DOHH2 (cell line): ENCODE data around the gene PAX2.

ENCODE experiments used
- H3F3A ChIP-seq: fragments of 200-600 bp; sonication (generic), shearing (Covaris generic); 2 replicates; pipeline ENCODE4 v1.6.0; 2016; ENCODE audit warnings: antibody characterized with exemption, mild to moderate bottlenecking; ENCODE audit not compliant: control insufficient read depth, insufficient read depth
- H3K27ac ChIP-seq: fragments of 200-600 bp; sonication (generic); 2 replicates; pipeline ENCODE4 v1.5.1; 2014; ENCODE audit warnings: low read depth, mild to moderate bottlenecking, low read length, moderate library complexity
- H3K27me3 ChIP-seq: fragments of 200-600 bp; sonication (generic); 2 replicates; pipeline ENCODE4 v1.6.1; 2014; ENCODE audit warnings: mild to moderate bottlenecking, low read length, mixed read lengths; ENCODE audit not compliant: control insufficient read depth
- H3K36me3 ChIP-seq: fragments of 200-600 bp; sonication (generic); 2 replicates; pipeline ENCODE4 v1.6.1; 2014; ENCODE audit warnings: mild to moderate bottlenecking, low read length, moderate library complexity, mixed read lengths; ENCODE audit not compliant: control insufficient read depth
- H3K4me1 ChIP-seq: fragments of 200-600 bp; sonication (generic); 2 replicates; pipeline ENCODE4 v1.6.1; 2014; ENCODE audit warnings: mild to moderate bottlenecking, low read length, mixed read lengths; ENCODE audit not compliant: control insufficient read depth
- H3K4me2 ChIP-seq: fragments of 200-600 bp; sonication (generic); 2 replicates; pipeline ENCODE4 v1.6.0; 2014; ENCODE audit warnings: mild to moderate bottlenecking, low read length, moderate library complexity
- H3K4me3 ChIP-seq: fragments of 200-600 bp; sonication (generic); 2 replicates; pipeline ENCODE4 v1.5.1; 2014; ENCODE audit warnings: mild to moderate bottlenecking, low read length, mixed read lengths
- H3K79me2 ChIP-seq: fragments of 200-600 bp; sonication (generic); 2 replicates; pipeline ENCODE4 v1.6.1; 2014; ENCODE audit warnings: mild to moderate bottlenecking, low read length, mixed read lengths; ENCODE audit not compliant: control insufficient read depth
- H3K9me2 ChIP-seq: fragments of 200-600 bp; sonication (generic); replicated peaks from 2 replicates; pipeline ENCODE4 v1.6.1; 2014; ENCODE audit warnings: mild to moderate bottlenecking, low read length, mixed read lengths; ENCODE audit not compliant: control insufficient read depth
- H3K9me3 ChIP-seq: fragments of 200-600 bp; sonication (generic); 2 replicates; pipeline ENCODE4 v1.6.1; 2014; ENCODE audit warnings: antibody characterized with exemption, low read length, mixed read lengths; ENCODE audit not compliant: control insufficient read depth, insufficient read depth
- H4K20me1 ChIP-seq: fragments of 200-600 bp; sonication (generic); 2 replicates; pipeline ENCODE4 v1.6.0; 2014; ENCODE audit warnings: low read depth, mild to moderate bottlenecking, antibody characterized with exemption, low read length, moderate library complexity; ENCODE audit not compliant: control insufficient read depth, insufficient read depth
- EZH2phosphoT487 ChIP-seq: fragments of 200-600 bp; sonication (generic); IDR thresholded peaks from 2 replicates; pipeline ENCODE4 v1.6.1; 2017; ENCODE audit warnings: borderline replicate concordance, mild to moderate bottlenecking, antibody characterized with exemption, low read length, moderate library complexity, mixed read lengths
- TF ChIP-seq, protein P1 (sequence below): fragments of 200-600 bp; sonication (generic); IDR thresholded peaks from one replicate; pipeline ENCODE4 v1.5.1; 2014; ENCODE audit warnings: antibody characterized with exemption, mild to moderate bottlenecking, low read depth, low read length; ENCODE audit not compliant: poor library complexity, severe bottlenecking

PAX2 gene

GRCh38 chr10:100715445-100716385 is 29.7 kb upstream of the PAX2 start:
- no peak overlapping the region for H3K4me2 ChIP-seq
- H3F3A ChIP-seq = no peaks in the 10 kb centered on the region
- no peaks in the 10 kb centered on the region for H4K20me1 ChIP-seq
- no peaks in the 10 kb centered on the region for H3K4me1 ChIP-seq
- no peaks in the 10 kb centered on the region for H3K79me2 ChIP-seq
- no peak overlapping the region for H3K4me3 ChIP-seq
- no peak overlapping the region for H3K27ac ChIP-seq
- no peaks in the 10 kb centered on the region for H3K36me3 ChIP-seq
- H3K9me3 ChIP-seq = no peaks in the 10 kb centered on the region
- H3K27me3 ChIP-seq = peaks cover 46% of the 10 kb centered on the region
- no peaks in the 10 kb centered on the region for H3K9me2 ChIP-seq
- TF ChIP-seq, protein P1, sequence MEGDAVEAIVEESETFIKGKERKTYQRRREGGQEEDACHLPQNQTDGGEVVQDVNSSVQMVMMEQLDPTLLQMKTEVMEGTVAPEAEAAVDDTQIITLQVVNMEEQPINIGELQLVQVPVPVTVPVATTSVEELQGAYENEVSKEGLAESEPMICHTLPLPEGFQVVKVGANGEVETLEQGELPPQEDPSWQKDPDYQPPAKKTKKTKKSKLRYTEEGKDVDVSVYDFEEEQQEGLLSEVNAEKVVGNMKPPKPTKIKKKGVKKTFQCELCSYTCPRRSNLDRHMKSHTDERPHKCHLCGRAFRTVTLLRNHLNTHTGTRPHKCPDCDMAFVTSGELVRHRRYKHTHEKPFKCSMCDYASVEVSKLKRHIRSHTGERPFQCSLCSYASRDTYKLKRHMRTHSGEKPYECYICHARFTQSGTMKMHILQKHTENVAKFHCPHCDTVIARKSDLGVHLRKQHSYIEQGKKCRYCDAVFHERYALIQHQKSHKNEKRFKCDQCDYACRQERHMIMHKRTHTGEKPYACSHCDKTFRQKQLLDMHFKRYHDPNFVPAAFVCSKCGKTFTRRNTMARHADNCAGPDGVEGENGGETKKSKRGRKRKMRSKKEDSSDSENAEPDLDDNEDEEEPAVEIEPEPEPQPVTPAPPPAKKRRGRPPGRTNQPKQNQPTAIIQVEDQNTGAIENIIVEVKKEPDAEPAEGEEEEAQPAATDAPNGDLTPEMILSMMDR = no peak
- TF ChIP-seq EZH2phosphoT487 = no peak

GRCh38 chr10:100717166-100717565 is 28.2 kb upstream of the PAX2 start:
- no peaks in the 10 kb centered on the region for H3K79me2 ChIP-seq
- no peak overlapping the region for H3K4me3 ChIP-seq
- no peaks in the 10 kb centered on the region for H3K9me2 ChIP-seq
- no peaks in the 10 kb centered on the region for H3K36me3 ChIP-seq
- no peak overlapping the region for H3K27ac ChIP-seq
- H3K27me3 ChIP-seq = peaks cover 33% of the 10 kb centered on the region
- TF ChIP-seq, protein P1 = no peak
- no peak for TF ChIP-seq EZH2phosphoT487
- H3K9me3 ChIP-seq = no peaks in the 10 kb centered on the region
- no peaks in the 10 kb centered on the region for H3K4me1 ChIP-seq
- no peaks in the 10 kb centered on the region for H4K20me1 ChIP-seq
- no peaks in the 10 kb centered on the region for H3F3A ChIP-seq
- no peak overlapping the region for H3K4me2 ChIP-seq

DNA sequence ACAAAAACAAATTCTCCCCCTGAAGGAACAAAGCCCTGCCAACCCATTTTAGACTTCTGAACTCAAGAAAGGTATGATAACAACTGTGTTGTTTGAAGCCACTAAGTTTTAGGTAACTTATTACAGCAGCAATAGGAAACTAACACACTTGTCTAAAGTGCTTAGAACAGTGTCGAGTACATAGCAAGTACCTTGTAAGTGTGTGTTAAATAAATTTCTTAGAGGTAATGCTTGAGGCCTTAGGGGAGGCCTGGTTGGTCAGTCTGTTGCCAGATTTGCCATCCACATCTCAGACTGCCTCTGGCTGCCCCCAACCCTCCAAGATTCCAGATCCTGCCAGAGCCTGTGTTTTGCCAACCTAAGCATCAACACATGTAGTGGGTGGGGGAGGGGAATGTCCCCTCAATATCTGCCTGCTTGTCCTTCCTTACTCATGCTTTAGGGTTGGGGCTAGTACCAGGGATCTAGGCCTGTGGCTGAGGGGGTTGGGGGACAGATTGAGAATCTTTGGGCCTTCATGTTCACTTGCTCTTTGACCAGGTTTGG is 27.1 kb upstream of the PAX2 start:
- no peak overlapping the region for H3K4me3 ChIP-seq
- H3K9me3 ChIP-seq = no peaks in the 10 kb centered on the region
- H3K4me2 ChIP-seq = no peak overlapping the region
- peaks cover 28% of the 10 kb centered on the region for H3K27me3 ChIP-seq
- no peaks in the 10 kb centered on the region for H3K79me2 ChIP-seq
- H3K36me3 ChIP-seq = no peaks in the 10 kb centered on the region
- no peaks in the 10 kb centered on the region for H3F3A ChIP-seq
- H3K4me1 ChIP-seq = no peaks in the 10 kb centered on the region
- H3K9me2 ChIP-seq = no peaks in the 10 kb centered on the region
- no peak for TF ChIP-seq EZH2phosphoT487
- TF ChIP-seq, protein P1 = no peak
- no peaks in the 10 kb centered on the region for H4K20me1 ChIP-seq
- no peak overlapping the region for H3K27ac ChIP-seq
